Breast epithelium (tissue), 4 donors: ENCODE measurements around the gene ZSWIM6. TPM values are rescaled to one million over a fixed set of nuclear protein-coding genes. Genes with fewer than 3 reads are reported as not detected.

Experiments
- DNase-seq, 2 donors: peaks; one replicate each; pipeline ENCODE4 v3.0.0-alpha.2; 2019; ENCODE audit warnings: low spot score in 2 of 2
- H3K27ac ChIP-seq, 2 donors: fragments of 200-600 bp; sonication (generic) in 1 of 2; one replicate each; pipeline ENCODE4 v1.5.1; 2016 to 2019; ENCODE audit warnings: mild to moderate bottlenecking in 1 of 2
- H3K27me3 ChIP-seq, 2 donors: fragments of 200-600 bp; sonication (generic) in 1 of 2; one replicate each; pipeline versions ENCODE4 v1.5.1 to v1.6.0; 2017 to 2019; ENCODE audit warnings: control low read depth in 1 of 2, mild to moderate bottlenecking in 1 of 2
- H3K36me3 ChIP-seq: fragments of 200-600 bp; one replicate; pipeline ENCODE4 v1.5.1; 2019
- H3K4me1 ChIP-seq, 2 donors: fragments of 200-600 bp; sonication (generic); one replicate each; pipeline ENCODE4 v1.5.1; 2016 to 2019; ENCODE audit warnings: control low read depth in 1 of 2
- H3K4me3 ChIP-seq, 3 donors: fragments of 200-600 bp; sonication (generic); 1 replicate in 2 of 3; 2 replicates in 1 of 3; pipeline ENCODE4 v1.5.1; 2016 to 2019; ENCODE audit warnings: mild to moderate bottlenecking in 3 of 3, moderate library complexity in 2 of 3
- H3K9me3 ChIP-seq, 2 donors: fragments of 200-600 bp; sonication (generic) in 1 of 2; one replicate each; pipeline ENCODE4 v1.5.1; 2016 to 2019; ENCODE audit warnings: control low read depth in 1 of 2
- CTCF ChIP-seq, 3 donors: fragments of 450-650 bp; IDR thresholded peaks; one replicate each; pipeline ENCODE4 v1.5.1; 2016 to 2017; ENCODE audit warnings: antibody characterized with exemption in 3 of 3, mild to moderate bottlenecking in 3 of 3, moderate library complexity in 3 of 3
- POLR2A ChIP-seq: fragments of 450-650 bp; IDR thresholded peaks from one replicate; pipeline ENCODE4 v1.6.1; 2016; ENCODE audit warnings: antibody characterized with exemption, mild to moderate bottlenecking, moderate library complexity
- POLR2AphosphoS5 ChIP-seq, 3 donors: sonication (generic); formaldehyde crosslinking; IDR thresholded peaks; one replicate each; pipeline ENCODE4 v1.6.1; 2017; ENCODE audit warnings: antibody characterized with exemption in 3 of 3
- intact Hi-C: fragments of 100-400 bp; cut with DNase I; formaldehyde crosslinking; loops from one replicate; pipeline ENCODE4 v1.15.1; 2023; ENCODE audit warnings: low total_unique reads
- total RNA-seq, 3 donors: library from RNA; depleted of rRNA; stranded (reverse); fragments of >200 nt; gene quantifications; one replicate each; pipeline ENCODE4 v1.1.0, GENCODE V29; 2016

Gene ZSWIM6
- total RNA-seq, 3 donors from 2014 or later = 10.2 to 16.8 (median 11.2) TPM

GRCh38 chr5:61461417-61461816, 129.4 kb downstream of the ZSWIM6 start:
- no peaks in the 10 kb centered on the region for H3K9me3 ChIP-seq
- DNase-seq = no peak
- no peak overlapping the region for H3K4me3 ChIP-seq
- H3K27ac ChIP-seq = no peak overlapping the region
- TF ChIP-seq CTCF (IDR thresholded peaks at IDR 0.05) (no peak), POLR2AphosphoS5 (IDR thresholded peaks at IDR 0.05) (no peak), POLR2A (no peak)
- H3K36me3 ChIP-seq = no peaks in the 10 kb centered on the region
- no peaks in the 10 kb centered on the region for H3K27me3 ChIP-seq
- intact Hi-C loops = loop anchor here (5.0 kb wide), 1 partner anchor 581 kb away; no protein-coding TSS in a partner anchor
- no peaks in the 10 kb centered on the region for H3K4me1 ChIP-seq

GRCh38 chr5:61461926-61462325, 129.9 kb downstream of the ZSWIM6 start:
- intact Hi-C loops = loop anchor here (5.0 kb wide), 1 partner anchor 580 kb away; no protein-coding TSS in a partner anchor
- no peak overlapping the region for H3K27ac ChIP-seq
- no peak for TF ChIP-seq POLR2A
- no peak for TF ChIP-seq CTCF (IDR thresholded peaks at IDR 0.05)
- TF ChIP-seq POLR2AphosphoS5 (IDR thresholded peaks at IDR 0.05) = no peak
- no peaks in the 10 kb centered on the region for H3K36me3 ChIP-seq
- no peak for DNase-seq
- no peaks in the 10 kb centered on the region for H3K9me3 ChIP-seq
- H3K27me3 ChIP-seq = no peaks in the 10 kb centered on the region
- no peak overlapping the region for H3K4me3 ChIP-seq
- H3K4me1 ChIP-seq = no peaks in the 10 kb centered on the region

GRCh38 chr5:61463596-61463995, 131.5 kb downstream of the ZSWIM6 start:
- Histone ChIP-seq H3K4me3 (no peak overlapping the region), H3K36me3 (no peaks in the 10 kb centered on the region), H3K4me1 (no peaks in the 10 kb centered on the region), H3K27ac (no peak overlapping the region), H3K9me3 (no peaks in the 10 kb centered on the region), H3K27me3 (no peaks in the 10 kb centered on the region)
- no peak for DNase-seq
- intact Hi-C loops = loop anchor here (5.0 kb wide), 1 partner anchor 579 kb away; no protein-coding TSS in a partner anchor
- TF ChIP-seq POLR2A = no peak
- no peak for TF ChIP-seq POLR2AphosphoS5 (IDR thresholded peaks at IDR 0.05)
- no peak for TF ChIP-seq CTCF (IDR thresholded peaks at IDR 0.05)

- Histone ChIP-seq H3K9me3 (no peaks in the 10 kb centered on the region), H3K27ac (no peak overlapping the region), H3K4me3 (no peak overlapping the region), H3K36me3 (no peaks in the 10 kb centered on the region), H3K27me3 (no peaks in the 10 kb centered on the region), H3K4me1 (no peaks in the 10 kb centered on the region)
- DNase-seq = no peak
- intact Hi-C loops = loop anchor here (2.0 to 5.0 kb wide), 2 partner anchors 52 to 578 kb away; no protein-coding TSS in a partner anchor
- TF ChIP-seq POLR2A (no peak), POLR2AphosphoS5 (IDR thresholded peaks at IDR 0.05) (no peak), CTCF (IDR thresholded peaks at IDR 0.05) (no peak)
Measured at GRCh38 chr5:61464512-61464911, 132.5 kb downstream of the ZSWIM6 start.

- DNase-seq = no peak
- no peaks in the 10 kb centered on the region for H3K4me1 ChIP-seq
Measured at GRCh38 chr5:61465066-61465465, 133.0 kb downstream of the ZSWIM6 start.

More at GRCh38 chr5:61465066-61465465, 133.0 kb downstream of the ZSWIM6 start:
- H3K27ac ChIP-seq = no peak overlapping the region
- TF ChIP-seq POLR2AphosphoS5 (IDR thresholded peaks at IDR 0.05) = no peak
- TF ChIP-seq CTCF (IDR thresholded peaks at IDR 0.05) = no peak
- TF ChIP-seq POLR2A = no peak
- H3K27me3 ChIP-seq = no peaks in the 10 kb centered on the region
- no peak overlapping the region for H3K4me3 ChIP-seq
- no peaks in the 10 kb centered on the region for H3K36me3 ChIP-seq
- H3K9me3 ChIP-seq = no peaks in the 10 kb centered on the region
- intact Hi-C loops = loop anchor here (2.0 kb wide), 1 partner anchor 52 kb away; no protein-coding TSS in a partner anchor
